Measurements from ENCODE around the gene KCTD17. TPM values are rescaled to one million over a fixed set of nuclear protein-coding genes. Genes with fewer than 3 reads are reported as not detected.

The KCTD17 gene
- total RNA-seq, 4 donors from 2014 or later = 0.59 to 31.7 (median 15.4) TPM

- Histone ChIP-seq H3K36me3 (no peaks in the 10 kb centered on the region), H3K4me1 (no peaks in the 10 kb centered on the region), H3K27ac (no peak overlapping the region), H3K27me3 (no peaks in the 10 kb centered on the region), H3K4me3 (no peak overlapping the region), H3K9me3 (no peaks in the 10 kb centered on the region)
- intact Hi-C loops (cut with DNase I; ENCODE audit: low total_unique reads) = no loop called here
- DNase-seq = no peak
- TF ChIP-seq CTCF (IDR thresholded peaks at IDR 0.05) (no peak), POLR2A (IDR thresholded peaks at IDR 0.05) (no peak)
Measured at GRCh38 chr22:37103656-37104452, 52.3 kb downstream of the KCTD17 start.

- Histone ChIP-seq H3K9me3 (no peaks in the 10 kb centered on the region), H3K27ac (no peak overlapping the region), H3K27me3 (no peaks in the 10 kb centered on the region), H3K4me1 (no peaks in the 10 kb centered on the region), H3K36me3 (no peaks in the 10 kb centered on the region), H3K4me3 (no peak overlapping the region)
- DNase-seq = no peak
- TF ChIP-seq CTCF (IDR thresholded peaks at IDR 0.05) (no peak), POLR2A (IDR thresholded peaks at IDR 0.05) (no peak)
- intact Hi-C loops (cut with DNase I; ENCODE audit: low total_unique reads) = no loop called here
Measured at GRCh38 chr22:37105154-37105553, 53.6 kb downstream of the KCTD17 start.

GRCh38 chr22:37105990-37106389 lies 54.4 kb downstream of the KCTD17 start:
- intact Hi-C loops (cut with DNase I; ENCODE audit: low total_unique reads) = no loop called here
- H3K4me3 ChIP-seq = no peak overlapping the region
- H3K9me3 ChIP-seq = no peaks in the 10 kb centered on the region
- TF ChIP-seq CTCF (IDR thresholded peaks at IDR 0.05) = no peak
- no peak for TF ChIP-seq POLR2A (IDR thresholded peaks at IDR 0.05)
- no peaks in the 10 kb centered on the region for H3K36me3 ChIP-seq
- no peak for DNase-seq
- no peaks in the 10 kb centered on the region for H3K4me1 ChIP-seq
- H3K27ac ChIP-seq = no peak overlapping the region
- H3K27me3 ChIP-seq = no peaks in the 10 kb centered on the region

GRCh38 chr22:37107816-37108621 lies 56.5 kb downstream of the KCTD17 start:
- no peak overlapping the region for H3K27ac ChIP-seq
- H3K4me1 ChIP-seq = no peaks in the 10 kb centered on the region
- no peaks in the 10 kb centered on the region for H3K9me3 ChIP-seq
- H3K27me3 ChIP-seq = no peaks in the 10 kb centered on the region
- no peaks in the 10 kb centered on the region for H3K36me3 ChIP-seq
- intact Hi-C loops (cut with DNase I; ENCODE audit: low total_unique reads) = no loop called here
- no peak overlapping the region for H3K4me3 ChIP-seq
- TF ChIP-seq CTCF (IDR thresholded peaks at IDR 0.05) = no peak
- no peak for TF ChIP-seq POLR2A (IDR thresholded peaks at IDR 0.05)
- no peak for DNase-seq
